HCT116 (cell line): ENCODE data around the gene ITPR1. TPM values are rescaled to one million over a fixed set of nuclear protein-coding genes. Genes with fewer than 3 reads are reported as not detected.

Source experiments
- ATAC-seq: fragments of 200-7000 bp; cut with Tn5 transposase; 2 replicates; pipeline ENCODE4 v1.9.1; 2020; ENCODE audit warnings: mild to moderate bottlenecking, moderate library complexity
- BruUV-seq: library from RNA; stranded (reverse); fragments of 400-500 nt; replicated peaks from 2 replicates; lab custom pipeline; 2021; lab: Mats Ljungman, UMichigan
- CTCF ChIA-PET: fragments of 300-600 bp; sonication (Branson Sonifier 250); formaldehyde crosslinking; loops from one replicate; lab custom pipeline; 2021; ENCODE audit warnings: antibody characterized with exemption; lab: Charles Lee
- POLR2A ChIA-PET: fragments of 300-600, 350-600 bp; sonication (Branson Sonifier 250); formaldehyde crosslinking; loops from one replicate; lab custom pipeline; 2021; ENCODE audit warnings: antibody characterized with exemption; lab: Charles Lee
- RAD21 ChIA-PET, 2 experiments: fragments of 300-600 bp; sonication (Branson Sonifier 250); formaldehyde crosslinking; loops; one replicate each; lab custom pipeline; 2023; ENCODE audit warnings: low total read pairs in 2 of 2; ENCODE audit not compliant: uncharacterized antibody in 2 of 2, unreplicated experiment in 2 of 2, low non-redundant PET in 1 of 2; lab: Charles Lee
- DNase-seq: peaks from one replicate; pipeline ENCODE4 v3.0.0-alpha.2; 2010; ENCODE audit warnings: low read depth, low spot score
- H2AFZ ChIP-seq: fragments of 200-600 bp; shearing (Covaris generic), sonication (generic); 2 replicates; pipeline ENCODE4 v1.6.1; 2017; ENCODE audit warnings: low read depth, mixed run types, mixed read lengths, antibody characterized with exemption, low read length; ENCODE audit not compliant: poor library complexity, severe bottlenecking
- H3K27ac ChIP-seq: 2 replicates; pipeline ENCODE4 v1.5.1; 2012; ENCODE audit warnings: low read depth, low read length
- H3K27me3 ChIP-seq: fragments of 200-600 bp; sonication (generic); 2 replicates; pipeline ENCODE4 v1.6.1; 2016; ENCODE audit warnings: mixed run types, low read length, mixed read lengths; ENCODE audit not compliant: insufficient read depth
- H3K36me3 ChIP-seq, 2 experiments: fragments of 200-500 bp in 1 of 2; fragments of 200-600 bp in 1 of 2; sonication (Bioruptor generic) in 1 of 2; sonication (generic) in 1 of 2; 2 replicates each; pipeline versions ENCODE4 v1.5.1 to v1.6.1; 2014 to 2016; ENCODE audit warnings: low read length in 2 of 2, inconsistent platforms in 1 of 2, mixed read lengths in 1 of 2, mixed run types in 1 of 2; ENCODE audit not compliant: insufficient read depth in 2 of 2, control insufficient read depth in 1 of 2
- H3K4me1 ChIP-seq, 2 experiments: fragments of 200-600 bp in 1 of 2; sonication (generic) in 1 of 2; 2 replicates each; pipeline versions ENCODE4 v1.5.1 to v1.6.1; 2012 to 2017; ENCODE audit warnings: low read length in 2 of 2, inconsistent platforms in 1 of 2, mild to moderate bottlenecking in 1 of 2, mixed read lengths in 1 of 2, mixed run types in 1 of 2, moderate library complexity in 1 of 2; ENCODE audit not compliant: insufficient read depth in 2 of 2, control insufficient read depth in 1 of 2
- H3K4me2 ChIP-seq: fragments of 200-600 bp; sonication (generic); 2 replicates; pipeline ENCODE4 v1.6.1; 2017; ENCODE audit warnings: mixed run types, low read length, mixed read lengths
- H3K4me3 ChIP-seq, 2 experiments: fragments of 200-600 bp in 1 of 2; sonication (generic) in 1 of 2; replicated peaks in 1 of 2; 2 replicates each; pipeline ENCODE4 v1.5.1; 2011 to 2016; ENCODE audit warnings: low read length in 2 of 2, control low read depth in 1 of 2, low read depth in 1 of 2, mild to moderate bottlenecking in 1 of 2, mixed read lengths in 1 of 2, mixed run types in 1 of 2
- H3K79me2 ChIP-seq: fragments of 200-600 bp; sonication (generic); 2 replicates; pipeline ENCODE4 v1.6.1; 2017; ENCODE audit warnings: mild to moderate bottlenecking, mixed run types, low read length, moderate library complexity, mixed read lengths; ENCODE audit not compliant: insufficient read depth
- H3K9ac ChIP-seq: fragments of 200-600 bp; sonication (generic); 2 replicates; pipeline ENCODE4 v1.6.1; 2016; ENCODE audit warnings: low read length, mixed read lengths
- H3K9me2 ChIP-seq: fragments of 200-600 bp; sonication (generic), shearing (Covaris generic); 2 replicates; pipeline ENCODE4 v1.6.1; 2017; ENCODE audit warnings: mixed run types, mild to moderate bottlenecking, moderate library complexity; ENCODE audit not compliant: insufficient read depth
- H3K9me3 ChIP-seq, 2 experiments: fragments of 200-500 bp in 1 of 2; fragments of 200-600 bp in 1 of 2; sonication (Bioruptor generic) in 1 of 2; sonication (generic) in 1 of 2; 2 replicates each; pipeline ENCODE4 v1.6.1; 2014 to 2017; ENCODE audit warnings: low read length in 2 of 2, mixed read lengths in 2 of 2, inconsistent platforms in 1 of 2, low read depth in 1 of 2, mild to moderate bottlenecking in 1 of 2, mixed run types in 1 of 2, moderate library complexity in 1 of 2; ENCODE audit not compliant: control insufficient read depth in 1 of 2, insufficient read depth in 1 of 2
- H4K20me1 ChIP-seq: fragments of 200-600 bp; sonication (generic), shearing (Covaris generic); 2 replicates; pipeline ENCODE4 v1.6.1; 2017; ENCODE audit warnings: mixed run types, mild to moderate bottlenecking, moderate library complexity; ENCODE audit not compliant: insufficient read depth
- ATF3 ChIP-seq: IDR thresholded peaks from 2 replicates; pipeline ENCODE4 v1.6.1; 2012
- CBX3 ChIP-seq: IDR thresholded peaks from 2 replicates; pipeline ENCODE4 v1.6.1; 2012; ENCODE audit warnings: low read depth
- EGR1 ChIP-seq: IDR thresholded peaks from 2 replicates; pipeline ENCODE4 v1.6.1; 2012; ENCODE audit warnings: low read depth
- EZH2 ChIP-seq: fragments of 200-600 bp; sonication (generic); IDR thresholded peaks from 2 replicates; pipeline ENCODE4 v1.6.1; 2017; ENCODE audit warnings: antibody characterized with exemption, mixed run types
- FOSL1 ChIP-seq: IDR thresholded peaks from 2 replicates; pipeline ENCODE4 v1.6.1; 2012; ENCODE audit warnings: low read depth
- RAD21 ChIP-seq: IDR thresholded peaks from 2 replicates; pipeline ENCODE4 v1.6.1; 2012; ENCODE audit warnings: low read depth, mild to moderate bottlenecking
- SRF ChIP-seq: IDR thresholded peaks from 2 replicates; pipeline ENCODE4 v1.6.1; 2012; ENCODE audit warnings: low read depth
- ZFX ChIP-seq: fragments of 450-650 bp; IDR thresholded peaks from 2 replicates; pipeline ENCODE4 v1.6.1; 2017
- ZNF274 ChIP-seq: fragments of 200-500 bp; sonication (Bioruptor generic); IDR thresholded peaks from 2 replicates; pipeline ENCODE4 v1.6.1; 2014; ENCODE audit warnings: mild to moderate bottlenecking, low read depth, low read length, inconsistent platforms
- intact Hi-C: fragments of 100-400 bp; cut with micrococcal nuclease; formaldehyde crosslinking; loops from 2 replicates; pipeline ENCODE4 v1.10.0; 2022
- total RNA-seq: library from RNA; stranded (reverse); gene quantifications from one replicate; pipeline ENCODE4 v1.2.1, GENCODE V29; 2021; ENCODE audit not compliant: unreplicated experiment
- TF ChIP-seq, protein P1 (sequence below): IDR thresholded peaks from 2 replicates; pipeline ENCODE4 v1.6.1; 2012
- TF ChIP-seq, protein P2 (sequence below): IDR thresholded peaks from 2 replicates; pipeline ENCODE4 v1.6.1; 2012; ENCODE audit warnings: low read depth

Gene ITPR1
- total RNA-seq, 1 experiment from 2014 or later = 9.2 TPM

DNA sequence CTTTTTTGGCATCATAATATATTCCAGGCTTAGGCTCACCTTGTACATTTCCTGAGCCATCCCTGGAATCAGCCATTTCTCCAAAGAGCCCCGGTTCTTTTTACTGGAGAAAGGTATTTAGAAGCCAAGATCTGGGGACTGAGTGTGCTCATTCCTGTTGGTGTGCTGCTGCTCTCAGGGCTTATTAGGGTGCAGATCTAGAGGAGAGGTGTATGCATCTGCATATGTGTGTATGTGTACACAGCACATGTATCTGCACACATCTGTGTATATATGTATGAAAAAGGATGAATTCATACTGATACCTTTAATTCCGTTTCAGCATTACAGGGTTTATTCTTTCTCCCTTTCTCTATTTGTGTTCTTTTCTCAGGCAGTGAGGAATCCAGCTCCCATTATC lies 324.0 kb downstream of the ITPR1 start:
- Histone ChIP-seq H3K9me2 (no peaks in the 10 kb centered on the region), H3K4me3 (no peak overlapping the region), H2AFZ (no peak overlapping the region), H3K4me1 (peaks cover 0 to 21% of the 10 kb centered on the region in 2 experiments; a peak in 2 of 4 replicates), H3K9ac (no peak overlapping the region), H3K27me3 (no peaks in the 10 kb centered on the region), H3K79me2 (no peaks in the 10 kb centered on the region), H3K27ac (no peak overlapping the region), H3K9me3 (no peaks in the 10 kb centered on the region), H3K4me2 (no peak overlapping the region), H3K36me3 (no peaks in the 10 kb centered on the region), H4K20me1 (no peaks in the 10 kb centered on the region)
- TF ChIP-seq ATF3 = no peak
- TF ChIP-seq FOSL1 = no peak
- DNase-seq (no peak), ATAC-seq (no peak)
- intact Hi-C loops = no loop called here
- ChIA-PET POLR2A (no interaction called here), CTCF (no interaction called here), RAD21 (no interaction called here)
- BruUV-seq = no TSS peak

DNA sequence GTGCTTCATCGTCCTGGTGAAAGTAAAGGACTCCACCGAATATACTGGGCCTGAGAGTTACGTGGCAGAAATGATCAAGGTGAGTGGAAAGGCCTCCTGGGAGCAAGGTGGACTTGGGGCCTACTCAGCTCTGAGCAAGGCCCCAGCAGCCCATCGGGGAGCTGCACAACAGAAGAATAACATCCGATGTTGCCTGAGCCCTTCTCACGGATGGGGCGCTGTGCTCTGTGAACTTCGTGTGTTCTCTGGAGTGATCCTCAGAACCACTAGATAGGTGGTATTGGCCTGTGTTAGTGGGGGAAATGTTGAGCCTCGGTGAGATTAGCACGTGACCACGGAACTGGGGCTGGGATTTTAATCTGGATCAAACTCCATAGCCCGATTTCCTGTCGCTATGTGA lies 325.0 kb downstream of the ITPR1 start:
- Histone ChIP-seq H3K79me2 (no peaks in the 10 kb centered on the region), H3K9me3 (no peaks in the 10 kb centered on the region), H3K4me1 (peaks cover 0 to 21% of the 10 kb centered on the region in 2 experiments; a peak in 2 of 4 replicates), H3K4me3 (no peak overlapping the region), H3K9ac (no peak overlapping the region), H3K4me2 (no peak overlapping the region), H3K27ac (no peak overlapping the region), H3K36me3 (no peaks in the 10 kb centered on the region), H4K20me1 (no peaks in the 10 kb centered on the region), H2AFZ (no peak overlapping the region), H3K27me3 (no peaks in the 10 kb centered on the region), H3K9me2 (no peaks in the 10 kb centered on the region)
- BruUV-seq = no TSS peak
- intact Hi-C loops = no loop called here
- TF ChIP-seq ZNF274 = no peak
- TF ChIP-seq SRF = no peak
- TF ChIP-seq, protein P1, sequence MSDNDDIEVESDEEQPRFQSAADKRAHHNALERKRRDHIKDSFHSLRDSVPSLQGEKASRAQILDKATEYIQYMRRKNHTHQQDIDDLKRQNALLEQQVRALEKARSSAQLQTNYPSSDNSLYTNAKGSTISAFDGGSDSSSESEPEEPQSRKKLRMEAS = no peak
- no peak for TF ChIP-seq CBX3
- no peak for TF ChIP-seq RAD21
- TF ChIP-seq, protein P2, sequence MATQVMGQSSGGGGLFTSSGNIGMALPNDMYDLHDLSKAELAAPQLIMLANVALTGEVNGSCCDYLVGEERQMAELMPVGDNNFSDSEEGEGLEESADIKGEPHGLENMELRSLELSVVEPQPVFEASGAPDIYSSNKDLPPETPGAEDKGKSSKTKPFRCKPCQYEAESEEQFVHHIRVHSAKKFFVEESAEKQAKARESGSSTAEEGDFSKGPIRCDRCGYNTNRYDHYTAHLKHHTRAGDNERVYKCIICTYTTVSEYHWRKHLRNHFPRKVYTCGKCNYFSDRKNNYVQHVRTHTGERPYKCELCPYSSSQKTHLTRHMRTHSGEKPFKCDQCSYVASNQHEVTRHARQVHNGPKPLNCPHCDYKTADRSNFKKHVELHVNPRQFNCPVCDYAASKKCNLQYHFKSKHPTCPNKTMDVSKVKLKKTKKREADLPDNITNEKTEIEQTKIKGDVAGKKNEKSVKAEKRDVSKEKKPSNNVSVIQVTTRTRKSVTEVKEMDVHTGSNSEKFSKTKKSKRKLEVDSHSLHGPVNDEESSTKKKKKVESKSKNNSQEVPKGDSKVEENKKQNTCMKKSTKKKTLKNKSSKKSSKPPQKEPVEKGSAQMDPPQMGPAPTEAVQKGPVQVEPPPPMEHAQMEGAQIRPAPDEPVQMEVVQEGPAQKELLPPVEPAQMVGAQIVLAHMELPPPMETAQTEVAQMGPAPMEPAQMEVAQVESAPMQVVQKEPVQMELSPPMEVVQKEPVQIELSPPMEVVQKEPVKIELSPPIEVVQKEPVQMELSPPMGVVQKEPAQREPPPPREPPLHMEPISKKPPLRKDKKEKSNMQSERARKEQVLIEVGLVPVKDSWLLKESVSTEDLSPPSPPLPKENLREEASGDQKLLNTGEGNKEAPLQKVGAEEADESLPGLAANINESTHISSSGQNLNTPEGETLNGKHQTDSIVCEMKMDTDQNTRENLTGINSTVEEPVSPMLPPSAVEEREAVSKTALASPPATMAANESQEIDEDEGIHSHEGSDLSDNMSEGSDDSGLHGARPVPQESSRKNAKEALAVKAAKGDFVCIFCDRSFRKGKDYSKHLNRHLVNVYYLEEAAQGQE = no peak
- no peak for TF ChIP-seq FOSL1
- no peak for TF ChIP-seq EGR1
- TF ChIP-seq EZH2 = no peak
- no peak for TF ChIP-seq ZFX
- CTCF ChIA-PET = no interaction called here
- DNase-seq (no peak), ATAC-seq (no peak)
- RAD21 ChIA-PET = no interaction called here
- POLR2A ChIA-PET = no interaction called here
